Ovary (tissue), 3 donors: Measurements from ENCODE around the gene UCN.

Experiments
- CTCF ChIP-seq, 3 donors: fragments of 450-650 bp in 2 of 3; fragments of 200-600 bp in 1 of 3; IDR thresholded peaks; one replicate each; pipeline versions ENCODE4 v1.5.1 to v1.8.0; 2016 to 2022; ENCODE audit warnings: antibody characterized with exemption in 3 of 3, mild to moderate bottlenecking in 1 of 3
- POLR2A ChIP-seq: fragments of 450-650 bp; IDR thresholded peaks from one replicate; pipeline ENCODE4 v1.6.1; 2017; ENCODE audit warnings: antibody characterized with exemption, mild to moderate bottlenecking, moderate library complexity
- donor health status: DM: no; HTN: no; CAD: no.

- no peak for TF ChIP-seq POLR2A
- TF ChIP-seq CTCF (IDR thresholded peaks at IDR 0.05), result no peak
These were observed 2.1 kb downstream of the UCN start for GRCh38 chr2:27306136-27306535.
